Measurements from ENCODE around the gene CD2AP.

Gene CD2AP

GRCh38 chr6:47626782-47627181 is 149.2 kb downstream of the CD2AP start:
- Histone ChIP-seq H3K4me1 (ENCODE audit: low read depth, poor library complexity, severe bottlenecking) (no peaks in the 10 kb centered on the region), H3K27me3 (ENCODE audit: insufficient read depth, low read depth) (no peaks in the 10 kb centered on the region), H3K4me2 (no peak overlapping the region), H4K20me1 (ENCODE audit: insufficient read depth) (no peaks in the 10 kb centered on the region), H3K9ac (no peak overlapping the region), H3K79me2 (ENCODE audit: insufficient read depth, low read depth) (no peaks in the 10 kb centered on the region), H3K27ac (no peak overlapping the region), H3K36me3 (ENCODE audit: insufficient read depth) (no peaks in the 10 kb centered on the region), H3K4me3 (IDR thresholded peaks at IDR 0.05; ENCODE audit: insufficient read depth, low read depth, low read length) (no peak overlapping the region), H2AFZ (ENCODE audit: low read depth) (no peak overlapping the region)
- no peak for TF ChIP-seq CTCF (conservative IDR thresholded peaks at IDR 0.05; ENCODE audit: low read depth, low read length)

DNA sequence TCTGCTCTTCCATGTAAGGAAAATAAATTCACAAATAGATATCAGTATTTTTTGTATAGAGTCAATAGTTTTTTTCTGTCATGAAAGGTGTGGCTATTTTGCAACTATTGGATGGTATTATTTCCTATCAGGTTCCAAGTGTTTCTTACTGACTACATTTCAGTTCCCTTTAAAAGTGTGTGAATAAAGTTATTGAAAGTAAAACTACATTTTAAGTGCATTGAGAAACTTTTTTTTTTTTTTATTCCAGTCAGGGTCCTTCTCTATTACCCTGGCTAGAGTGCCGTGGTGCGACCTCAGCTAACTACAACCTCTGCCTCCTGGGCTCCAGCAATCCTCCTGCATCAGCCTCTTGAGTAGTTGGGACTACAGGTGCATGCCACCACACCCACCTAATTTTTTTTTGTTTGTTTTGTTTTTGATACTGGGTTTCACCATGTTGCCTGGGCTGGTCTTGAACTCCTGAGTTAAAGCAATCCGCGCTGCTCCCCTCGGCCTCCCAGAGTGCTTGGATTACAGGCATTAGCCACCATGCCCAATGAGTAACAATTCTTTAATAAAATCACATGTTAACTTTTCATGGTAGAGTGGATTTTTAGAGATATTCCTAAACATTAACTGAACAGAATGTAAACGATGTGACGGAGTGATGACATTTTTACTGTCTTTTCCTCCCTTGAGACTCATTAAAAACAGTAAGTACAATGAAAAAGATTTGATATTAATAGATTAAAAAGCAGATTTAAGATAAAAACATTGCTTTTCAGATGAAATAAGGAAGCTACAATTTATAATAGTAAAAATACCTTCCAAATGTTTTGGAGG is 151.1 kb downstream of the CD2AP start:
- Histone ChIP-seq H4K20me1 (ENCODE audit: insufficient read depth) (no peaks in the 10 kb centered on the region), H3K27me3 (ENCODE audit: insufficient read depth, low read depth) (no peaks in the 10 kb centered on the region), H3K27ac (no peak overlapping the region), H2AFZ (ENCODE audit: low read depth) (no peak overlapping the region), H3K36me3 (ENCODE audit: insufficient read depth) (no peaks in the 10 kb centered on the region), H3K4me1 (ENCODE audit: low read depth, poor library complexity, severe bottlenecking) (no peaks in the 10 kb centered on the region), H3K4me2 (no peak overlapping the region), H3K9ac (no peak overlapping the region), H3K4me3 (IDR thresholded peaks at IDR 0.05; ENCODE audit: insufficient read depth, low read depth, low read length) (no peak overlapping the region), H3K79me2 (ENCODE audit: insufficient read depth, low read depth) (no peaks in the 10 kb centered on the region)
- no peak for TF ChIP-seq CTCF (conservative IDR thresholded peaks at IDR 0.05; ENCODE audit: low read depth, low read length)

DNA sequence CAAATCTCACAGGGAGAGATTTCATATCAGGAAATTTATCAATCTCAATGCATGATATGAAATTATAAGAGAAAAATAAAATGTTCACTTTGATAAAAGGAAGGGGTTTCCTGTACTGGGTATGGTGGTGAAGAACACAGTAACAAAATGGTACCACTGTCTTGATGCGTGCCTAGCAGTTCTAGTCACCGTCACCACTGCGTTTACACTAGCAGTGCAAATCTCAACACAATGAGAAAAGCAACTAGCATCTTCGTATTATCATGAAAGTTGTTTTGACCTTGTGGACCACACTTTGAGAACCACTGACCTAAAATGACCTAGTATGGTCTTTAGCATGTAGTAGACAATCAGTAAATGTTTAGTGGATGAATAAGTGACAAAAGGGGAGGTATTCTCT is 152.4 kb downstream of the CD2AP start:
- Histone ChIP-seq H3K27me3 (ENCODE audit: insufficient read depth, low read depth) (no peaks in the 10 kb centered on the region), H3K4me3 (IDR thresholded peaks at IDR 0.05; ENCODE audit: insufficient read depth, low read depth, low read length) (no peak overlapping the region)
- no peak for TF ChIP-seq CTCF (conservative IDR thresholded peaks at IDR 0.05; ENCODE audit: low read depth, low read length)

DNA sequence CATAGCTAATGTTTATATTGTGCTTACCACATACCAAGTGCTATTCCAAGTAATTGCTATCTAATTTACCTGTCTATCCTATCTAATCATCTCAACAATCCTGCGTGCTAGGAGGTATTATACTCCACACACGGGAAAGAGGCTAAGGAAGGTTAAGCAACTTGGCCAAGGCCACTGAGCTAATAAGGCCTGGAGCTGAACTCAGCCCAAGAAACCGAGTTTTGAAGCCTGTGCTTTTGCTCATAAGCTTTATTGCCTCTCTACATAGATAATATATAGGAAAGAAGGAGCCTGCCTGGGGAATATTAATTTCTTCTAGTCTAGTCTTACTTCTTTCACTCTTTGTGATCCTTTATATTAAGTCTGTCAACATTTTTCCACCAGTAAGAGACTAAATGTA is 153.0 kb downstream of the CD2AP start:
- Histone ChIP-seq H3K27me3 (ENCODE audit: insufficient read depth, low read depth) (no peaks in the 10 kb centered on the region), H3K4me2 (no peak overlapping the region), H3K27ac (no peak overlapping the region), H2AFZ (ENCODE audit: low read depth) (no peak overlapping the region), H3K79me2 (ENCODE audit: insufficient read depth, low read depth) (no peaks in the 10 kb centered on the region), H3K9ac (no peak overlapping the region), H3K4me1 (ENCODE audit: low read depth, poor library complexity, severe bottlenecking) (no peaks in the 10 kb centered on the region), H3K4me3 (IDR thresholded peaks at IDR 0.05; ENCODE audit: insufficient read depth, low read depth, low read length) (no peak overlapping the region), H3K36me3 (ENCODE audit: insufficient read depth) (no peaks in the 10 kb centered on the region), H4K20me1 (ENCODE audit: insufficient read depth) (no peaks in the 10 kb centered on the region)
- no peak for TF ChIP-seq CTCF (conservative IDR thresholded peaks at IDR 0.05; ENCODE audit: low read depth, low read length)

More for the DNA sequence above, 152.4 kb downstream of the CD2AP start:
- no peaks in the 10 kb centered on the region for H3K79me2 ChIP-seq (ENCODE audit: insufficient read depth, low read depth)
- H4K20me1 ChIP-seq (ENCODE audit: insufficient read depth): no peaks in the 10 kb centered on the region
- H2AFZ ChIP-seq (ENCODE audit: low read depth): no peak overlapping the region
- H3K4me1 ChIP-seq (ENCODE audit: low read depth, poor library complexity, severe bottlenecking): no peaks in the 10 kb centered on the region
- no peaks in the 10 kb centered on the region for H3K36me3 ChIP-seq (ENCODE audit: insufficient read depth)
- H3K4me2 ChIP-seq: no peak overlapping the region
- no peak overlapping the region for H3K27ac ChIP-seq
- H3K9ac ChIP-seq: no peak overlapping the region
